GM23338 (cell line): Measurements from ENCODE around the gene MYO5B.

Experiments
- CREB1 ChIP-seq: fragments of 250-450 bp; sonication (Bioruptor Pico); IDR thresholded peaks from 2 replicates; pipeline ENCODE4 v1.5.0; 2020; ENCODE audit warnings: low read depth, mild to moderate bottlenecking, moderate library complexity
- CTCF ChIP-seq, 2 experiments: fragments of 200-600 bp in 1 of 2; sonication (generic) in 1 of 2; conservative IDR thresholded peaks; 2 replicates each; pipeline versions ENCODE4 v1.5.1 to v1.6.1; 2016 to 2017; ENCODE audit warnings: antibody characterized with exemption in 2 of 2, low read depth in 2 of 2, mild to moderate bottlenecking in 2 of 2, moderate library complexity in 1 of 2
- ETS1 ChIP-seq: IDR thresholded peaks from 2 replicates; pipeline ENCODE4 v1.6.1; 2016; ENCODE audit warnings: antibody characterized with exemption
- EZH2 ChIP-seq: fragments of 200-600 bp; sonication (generic); IDR thresholded peaks from one replicate; pipeline ENCODE4 v1.8.0; 2017; ENCODE audit warnings: antibody characterized with exemption, mild to moderate bottlenecking, low read depth; ENCODE audit not compliant: unreplicated experiment
- EZH2phosphoT487 ChIP-seq: fragments of 200-600 bp; sonication (generic); IDR thresholded peaks from one replicate; pipeline ENCODE4 v1.8.1; 2018; ENCODE audit warnings: antibody characterized with exemption; ENCODE audit not compliant: unreplicated experiment
- JUNB ChIP-seq: IDR thresholded peaks from one replicate; pipeline ENCODE4 v1.6.1; 2016; ENCODE audit warnings: antibody characterized with exemption; ENCODE audit not compliant: unreplicated experiment
- NANOG ChIP-seq: IDR thresholded peaks from 2 replicates; pipeline ENCODE4 v1.6.1; 2016; ENCODE audit warnings: antibody characterized with exemption, borderline replicate concordance
- POLR2AphosphoS5 ChIP-seq: IDR thresholded peaks from 2 replicates; pipeline ENCODE4 v1.6.1; 2016; ENCODE audit warnings: antibody characterized with exemption, low read depth
- REST ChIP-seq: IDR thresholded peaks from one replicate; pipeline ENCODE4 v1.6.1; 2018; ENCODE audit warnings: antibody characterized with exemption; ENCODE audit not compliant: unreplicated experiment
- STAT1 ChIP-seq: IDR thresholded peaks from one replicate; pipeline ENCODE4 v1.6.1; 2016; ENCODE audit warnings: antibody characterized with exemption; ENCODE audit not compliant: unreplicated experiment
- ZNF114 ChIP-seq: fragments of 250-450 bp; sonication (Bioruptor Pico); IDR thresholded peaks from 2 replicates; pipeline ENCODE4 v1.5.0; 2020; ENCODE audit warnings: mild to moderate bottlenecking, moderate library complexity
- ZNF331 ChIP-seq: fragments of 250-450 bp; sonication (Bioruptor Pico); IDR thresholded peaks from 2 replicates; pipeline ENCODE4 v1.5.0; 2020; ENCODE audit warnings: low read depth, mild to moderate bottlenecking, moderate library complexity

- no peak for TF ChIP-seq EZH2
- TF ChIP-seq CTCF (conservative IDR thresholded peaks at IDR 0.05; ENCODE audit: low read depth in 2 of 2): no peak
- no peak for TF ChIP-seq POLR2AphosphoS5
- TF ChIP-seq EZH2phosphoT487: no peak
- no peak for TF ChIP-seq ZNF114 (CRISPR knock-in tag)
- no peak for TF ChIP-seq REST
- no peak for TF ChIP-seq ZNF331 (CRISPR knock-in tag)
- no peak for TF ChIP-seq JUNB
- TF ChIP-seq ETS1: no peak
- no peak for TF ChIP-seq CREB1 (CRISPR knock-in tag)
- no peak for TF ChIP-seq NANOG
- no peak for TF ChIP-seq STAT1
Measured at GRCh38 chr18:49844903-49845302, 350.0 kb downstream of the MYO5B start.
